HTR-8/SVneo (cell line): ENCODE data around the gene PRKCA.

Experiments used
- DNase-seq: peaks from one replicate; pipeline ENCODE4 v3.0.0; 2011; ENCODE audit warnings: low spot score, mixed read lengths; ENCODE audit not compliant: insufficient read length
- FAIRE-seq: peaks from 2 replicates; lab custom pipeline; 2011; peaks lifted over from hg19 to GRCh38; lab: Jason Lieb, UNC

The PRKCA gene

DNA sequence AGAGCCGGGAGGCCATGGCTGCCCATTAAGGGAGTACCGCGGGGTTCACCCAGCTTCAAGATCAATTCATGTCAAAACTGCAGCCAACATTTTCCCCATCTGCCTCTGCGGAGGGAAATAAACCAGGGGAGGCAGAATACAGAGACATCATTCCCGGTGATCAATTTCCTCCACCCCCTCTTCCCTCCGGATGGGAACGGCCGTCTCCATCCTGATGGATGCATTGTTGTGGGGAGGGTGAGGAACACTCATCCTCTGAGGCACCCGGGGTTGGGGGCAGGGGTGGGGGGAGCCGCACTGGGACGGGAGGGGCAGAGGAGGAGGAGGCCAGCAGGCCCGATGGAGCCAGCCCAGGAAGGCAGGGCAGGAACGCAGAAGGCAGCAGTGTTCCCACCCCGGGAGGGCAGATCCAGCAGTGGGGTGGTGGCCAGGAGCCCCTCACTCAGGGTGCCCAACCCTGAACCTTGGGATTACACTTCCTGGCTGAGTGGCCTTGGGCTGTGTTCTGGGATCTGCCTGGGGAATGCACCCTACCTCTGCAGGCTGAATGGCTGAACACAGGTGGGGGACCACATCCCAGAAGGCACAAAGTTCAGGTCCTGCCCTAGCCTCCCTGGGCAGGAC lies 546.7 kb downstream of the PRKCA start:
- FAIRE-seq, result no peak
- no peak for DNase-seq

DNA sequence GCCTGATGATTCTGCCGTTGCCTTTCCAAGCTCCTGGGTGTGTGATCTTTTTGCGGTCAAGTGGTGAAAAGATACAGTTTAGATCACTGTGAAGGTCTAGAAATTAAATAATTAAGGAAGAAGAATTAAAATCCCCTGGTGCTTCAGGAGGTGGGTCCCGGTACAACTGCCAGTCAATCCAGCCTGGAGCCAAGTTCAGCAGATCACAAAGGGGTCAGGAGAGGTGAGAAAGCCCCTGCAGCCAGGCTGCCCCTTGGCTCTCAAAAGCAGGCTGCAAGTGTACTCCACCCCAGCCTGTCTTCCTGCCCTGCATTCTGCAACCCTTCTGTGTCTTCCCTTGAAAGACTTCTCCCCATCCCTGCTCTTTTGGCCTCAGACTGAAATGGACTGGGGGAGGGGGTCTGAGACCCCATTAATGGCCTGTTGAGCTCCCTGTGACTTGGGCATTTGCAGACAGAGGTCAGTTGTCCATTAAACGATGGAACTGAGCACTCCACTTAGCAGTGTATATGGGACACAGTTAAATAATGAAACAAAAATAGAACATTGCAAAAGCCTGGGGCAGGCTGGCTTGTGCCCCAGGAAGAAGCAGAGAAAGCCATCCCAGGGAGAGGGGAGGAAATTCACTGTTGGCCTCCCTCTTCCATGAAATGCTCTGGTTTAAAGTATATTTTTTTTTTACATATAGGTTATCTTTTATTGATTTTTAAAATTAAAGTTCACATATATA lies 547.6 kb downstream of the PRKCA start:
- DNase-seq, result no peak
- no peak for FAIRE-seq

- DNase-seq, result no peak
- FAIRE-seq, result no peak
Observed at GRCh38 chr17:66850692-66851091, 548.3 kb downstream of the PRKCA start.

DNA sequence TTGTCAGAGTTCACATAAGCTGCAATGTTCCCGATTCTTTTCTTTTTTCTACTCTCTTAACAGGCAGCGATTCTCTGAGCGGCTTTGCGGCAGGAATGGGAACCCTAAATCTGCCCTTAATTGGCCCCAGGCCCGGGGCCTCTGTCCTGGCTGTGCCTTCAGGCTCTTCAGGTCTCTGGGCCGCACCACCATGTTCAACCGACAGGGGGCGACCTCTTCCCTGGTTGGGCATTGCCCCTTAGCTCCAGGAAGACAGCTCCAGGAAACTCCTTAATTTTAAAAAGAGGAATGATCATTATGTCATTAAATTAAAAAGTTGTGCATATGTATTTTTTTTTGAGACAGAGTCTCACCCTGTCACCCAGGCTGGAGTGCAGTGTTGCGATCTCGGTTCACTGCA lies 552.8 kb downstream of the PRKCA start:
- no peak for FAIRE-seq
- DNase-seq, result no peak

DNA sequence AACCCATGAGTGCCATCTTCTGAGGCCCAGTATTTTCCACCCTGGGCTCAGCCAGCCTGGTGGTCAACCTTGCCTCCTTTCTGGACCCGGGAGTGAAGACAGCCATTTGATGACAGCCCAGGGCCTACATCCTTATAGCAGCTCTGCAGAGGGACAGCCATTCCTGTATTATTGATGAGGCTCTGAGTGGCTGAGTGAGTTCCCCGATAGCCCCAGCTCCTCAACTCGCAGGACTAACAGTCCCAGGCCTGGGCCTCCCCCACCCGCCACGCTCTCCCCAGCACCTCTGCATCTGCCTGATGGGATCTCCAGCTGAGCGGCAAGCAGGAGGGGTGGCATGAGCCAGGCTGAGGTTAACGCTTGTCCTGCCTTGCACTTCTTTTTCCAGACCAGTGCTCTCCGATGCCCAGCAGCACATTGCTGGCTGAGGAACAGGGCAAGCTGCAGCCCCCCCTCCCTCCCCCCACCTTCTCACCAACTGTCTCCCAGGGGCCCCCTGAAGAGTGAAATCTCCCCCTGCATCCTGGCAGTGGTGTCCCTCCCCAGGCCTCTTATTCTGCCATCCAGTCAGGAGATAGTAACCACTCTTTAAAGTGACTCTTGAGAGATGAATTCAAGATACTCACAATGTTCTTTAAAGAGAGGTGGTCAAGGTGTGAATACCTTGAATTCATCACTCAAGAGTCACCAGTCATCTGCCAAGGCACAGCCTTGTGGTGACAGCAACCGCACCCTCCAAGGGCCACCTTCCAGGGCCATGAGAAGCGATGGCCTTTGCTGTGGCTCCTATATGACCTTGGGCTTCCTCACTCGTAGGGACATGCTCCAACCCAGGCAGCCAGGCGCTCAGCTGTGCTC lies 556.0 kb downstream of the PRKCA start:
- FAIRE-seq, result no peak

DNA sequence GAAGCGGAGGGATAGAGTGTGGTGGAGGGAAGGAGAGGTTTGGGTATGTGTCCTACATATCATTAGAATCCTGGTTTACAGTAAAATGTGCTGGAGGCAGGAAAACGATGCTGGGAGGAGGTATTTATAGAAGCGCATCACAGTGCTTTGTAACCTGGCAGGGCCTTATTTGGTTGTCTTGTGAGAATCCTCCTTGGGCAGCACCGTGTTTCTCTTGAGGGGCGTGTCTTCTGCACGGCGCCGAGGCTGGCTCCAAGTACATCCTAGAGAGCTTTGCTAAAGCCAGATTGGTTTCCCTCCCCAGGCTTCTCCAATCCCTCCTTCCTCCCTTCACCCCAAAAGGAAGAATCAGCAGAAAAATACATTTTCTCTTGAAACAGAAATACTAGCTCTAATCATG lies 556.9 kb downstream of the PRKCA start:
- DNase-seq, result no peak
- no peak for FAIRE-seq

More for the DNA sequence above, 556.0 kb downstream of the PRKCA start:
- DNase-seq, result no peak

DNA sequence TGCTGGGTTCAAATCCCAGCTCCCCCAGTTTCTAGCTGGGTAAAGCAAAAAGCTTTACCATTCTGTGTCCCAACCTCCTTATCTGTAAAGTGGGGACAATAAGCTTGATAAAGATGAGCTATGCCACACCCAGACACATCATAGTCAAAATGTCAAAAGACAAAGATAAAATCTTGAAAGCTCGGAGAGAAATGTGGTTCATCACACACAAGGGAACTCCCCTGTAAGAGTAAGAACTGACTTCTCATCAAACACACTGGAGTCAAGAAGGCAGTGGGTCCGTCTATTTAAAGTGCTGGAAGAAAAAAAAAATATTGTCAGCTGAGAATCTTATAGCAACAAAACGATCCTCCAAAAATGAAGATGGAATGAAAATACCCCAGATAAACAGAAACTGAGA lies 557.8 kb downstream of the PRKCA start:
- no peak for FAIRE-seq
- no peak for DNase-seq
